ENCODE data around the gene LRP1-AS.

GRCh38 chr12:57152639-57153038, 5.2 kb upstream of the LRP1-AS start:
- no peak for TF ChIP-seq CTCF (IDR thresholded peaks at IDR 0.05; ENCODE audit: low read length)
- TF ChIP-seq EZH2 (optimal IDR thresholded peaks at IDR 0.05; ENCODE audit: low read depth, low read length), result no peak

Data from MM.1S (cell line).